ENCODE results near the gene PGAP3. TPM values are rescaled to one million over a fixed set of nuclear protein-coding genes. Genes with fewer than 3 reads are reported as not detected.

Gene PGAP3
- total RNA-seq, 2 experiments from 2014 or later: 6.4 to 7.4 TPM

- CTCF ChIA-PET: interaction anchor here (0.6 to 12.7 kb wide), 8 partner anchors 8 to 50 kb away, joined by 3 to 146 read pairs (median 9); no protein-coding TSS in a partner anchor
- peak overlapping the region; percentile 60 for H3K4me3 Mint-ChIP-seq
- ATAC-seq (no peak), DNase-seq (peak; percentile 27)
- intact Hi-C loops (cut with micrococcal nuclease): no loop called here
- peaks cover 15% of the 10 kb centered on the region for H3K27me3 Mint-ChIP-seq
- no peak overlapping the region for H3K27ac Mint-ChIP-seq
- POLR2A ChIA-PET: interaction anchor here (1.0 to 2.1 kb wide), 3 partner anchors 12 to 14 kb away, joined by 3 to 7 read pairs (median 4); no protein-coding TSS in a partner anchor
- H3K9me3 Mint-ChIP-seq: no peaks in the 10 kb centered on the region
- peaks cover 10% of the 10 kb centered on the region for H3K4me1 Mint-ChIP-seq (ENCODE audit: low read depth)
- TF ChIP-seq, protein P1, sequence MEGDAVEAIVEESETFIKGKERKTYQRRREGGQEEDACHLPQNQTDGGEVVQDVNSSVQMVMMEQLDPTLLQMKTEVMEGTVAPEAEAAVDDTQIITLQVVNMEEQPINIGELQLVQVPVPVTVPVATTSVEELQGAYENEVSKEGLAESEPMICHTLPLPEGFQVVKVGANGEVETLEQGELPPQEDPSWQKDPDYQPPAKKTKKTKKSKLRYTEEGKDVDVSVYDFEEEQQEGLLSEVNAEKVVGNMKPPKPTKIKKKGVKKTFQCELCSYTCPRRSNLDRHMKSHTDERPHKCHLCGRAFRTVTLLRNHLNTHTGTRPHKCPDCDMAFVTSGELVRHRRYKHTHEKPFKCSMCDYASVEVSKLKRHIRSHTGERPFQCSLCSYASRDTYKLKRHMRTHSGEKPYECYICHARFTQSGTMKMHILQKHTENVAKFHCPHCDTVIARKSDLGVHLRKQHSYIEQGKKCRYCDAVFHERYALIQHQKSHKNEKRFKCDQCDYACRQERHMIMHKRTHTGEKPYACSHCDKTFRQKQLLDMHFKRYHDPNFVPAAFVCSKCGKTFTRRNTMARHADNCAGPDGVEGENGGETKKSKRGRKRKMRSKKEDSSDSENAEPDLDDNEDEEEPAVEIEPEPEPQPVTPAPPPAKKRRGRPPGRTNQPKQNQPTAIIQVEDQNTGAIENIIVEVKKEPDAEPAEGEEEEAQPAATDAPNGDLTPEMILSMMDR (IDR thresholded peaks at IDR 0.05): no peak
- no peaks in the 10 kb centered on the region for H3K36me3 Mint-ChIP-seq (ENCODE audit: low read depth)
These were observed 20.5 kb downstream of the PGAP3 start for GRCh38 chr17:39667262-39667944.

- ChIA-PET POLR2A (interaction anchor here (0.6 to 2.1 kb wide), 7 partner anchors 8 to 214 kb away, joined by 3 to 7 read pairs (median 5); no protein-coding TSS in a partner anchor), CTCF (interaction anchor here (0.8 to 12.7 kb wide), 6 partner anchors 9 to 44 kb away, joined by 3 to 146 read pairs (median 5); no protein-coding TSS in a partner anchor)
- H3K27ac Mint-ChIP-seq: no peak overlapping the region
These were observed 21.1 kb downstream of the PGAP3 start for GRCh38 chr17:39666601-39667261.

GRCh38 chr17:39666231-39666600, 21.6 kb downstream of the PGAP3 start:
- intact Hi-C loops (cut with micrococcal nuclease): no loop called here
- ATAC-seq: no peak
- POLR2A ChIA-PET: interaction anchor here (0.6 to 2.1 kb wide), 7 partner anchors 9 to 214 kb away, joined by 3 to 7 read pairs (median 5); no protein-coding TSS in a partner anchor
- H3K27me3 Mint-ChIP-seq: peaks cover 15% of the 10 kb centered on the region
- no peak for DNase-seq
- no peaks in the 10 kb centered on the region for H3K36me3 Mint-ChIP-seq (ENCODE audit: low read depth)
- H3K4me3 Mint-ChIP-seq: no peak overlapping the region
- H3K4me1 Mint-ChIP-seq (ENCODE audit: low read depth): peaks cover 7% of the 10 kb centered on the region
- CTCF ChIA-PET: interaction anchor here (1.0 to 12.7 kb wide), 5 partner anchors 9 to 44 kb away, joined by 3 to 146 read pairs (median 7); no protein-coding TSS in a partner anchor
- H3K27ac Mint-ChIP-seq: no peak overlapping the region
- H3K9me3 Mint-ChIP-seq: no peaks in the 10 kb centered on the region
- TF ChIP-seq, protein P1 (IDR thresholded peaks at IDR 0.05): no peak

More at GRCh38 chr17:39666601-39667261, 21.1 kb downstream of the PGAP3 start:
- ATAC-seq (no peak), DNase-seq (no peak)
- TF ChIP-seq, protein P1 (IDR thresholded peaks at IDR 0.05): no peak
- intact Hi-C loops (cut with micrococcal nuclease): no loop called here
- Mint-ChIP-seq H3K27me3 (peaks cover 15% of the 10 kb centered on the region), H3K4me3 (no peak overlapping the region), H3K9me3 (no peaks in the 10 kb centered on the region), H3K36me3 (ENCODE audit: low read depth) (no peaks in the 10 kb centered on the region), H3K4me1 (ENCODE audit: low read depth) (peaks cover 8% of the 10 kb centered on the region)

- Mint-ChIP-seq H3K4me1 (ENCODE audit: low read depth) (peaks cover 7% of the 10 kb centered on the region), H3K27me3 (peaks cover 15% of the 10 kb centered on the region), H3K27ac (no peak overlapping the region), H3K4me3 (no peak overlapping the region), H3K9me3 (no peaks in the 10 kb centered on the region), H3K36me3 (ENCODE audit: low read depth) (no peaks in the 10 kb centered on the region)
- peak; percentile 28 for ATAC-seq
- TF ChIP-seq, protein P1 (IDR thresholded peaks at IDR 0.05): no peak
- intact Hi-C loops (cut with micrococcal nuclease): no loop called here
- DNase-seq: peak; percentile 33
- CTCF ChIA-PET: interaction anchor here (1.0 to 12.7 kb wide), 5 partner anchors 10 to 43 kb away, joined by 3 to 146 read pairs (median 7); no protein-coding TSS in a partner anchor
- POLR2A ChIA-PET: interaction anchor here (1.3 to 2.1 kb wide), 4 partner anchors 9 to 14 kb away, joined by 5 to 7 read pairs (median 6); no protein-coding TSS in a partner anchor
These were observed 22.1 kb downstream of the PGAP3 start for GRCh38 chr17:39665642-39666224.

Data from activated CD8-positive, alpha-beta T cell treated with anti-CD3 and anti-CD28 coated beads for 36 hours (primary cell).